ENCODE results near the gene CTTNBP2NL.
A peak's percentile ranks its signal among the peaks of the same experiment; 100 is the strongest.

Gene CTTNBP2NL, protein sequence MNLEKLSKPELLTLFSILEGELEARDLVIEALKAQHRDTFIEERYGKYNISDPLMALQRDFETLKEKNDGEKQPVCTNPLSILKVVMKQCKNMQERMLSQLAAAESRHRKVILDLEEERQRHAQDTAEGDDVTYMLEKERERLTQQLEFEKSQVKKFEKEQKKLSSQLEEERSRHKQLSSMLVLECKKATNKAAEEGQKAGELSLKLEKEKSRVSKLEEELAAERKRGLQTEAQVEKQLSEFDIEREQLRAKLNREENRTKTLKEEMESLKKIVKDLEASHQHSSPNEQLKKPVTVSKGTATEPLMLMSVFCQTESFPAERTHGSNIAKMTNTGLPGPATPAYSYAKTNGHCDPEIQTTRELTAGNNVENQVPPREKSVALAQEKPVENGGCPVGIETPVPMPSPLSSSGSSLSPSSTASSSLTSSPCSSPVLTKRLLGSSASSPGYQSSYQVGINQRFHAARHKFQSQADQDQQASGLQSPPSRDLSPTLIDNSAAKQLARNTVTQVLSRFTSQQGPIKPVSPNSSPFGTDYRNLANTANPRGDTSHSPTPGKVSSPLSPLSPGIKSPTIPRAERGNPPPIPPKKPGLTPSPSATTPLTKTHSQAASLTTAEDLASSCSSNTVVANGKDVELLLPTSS

DNA sequence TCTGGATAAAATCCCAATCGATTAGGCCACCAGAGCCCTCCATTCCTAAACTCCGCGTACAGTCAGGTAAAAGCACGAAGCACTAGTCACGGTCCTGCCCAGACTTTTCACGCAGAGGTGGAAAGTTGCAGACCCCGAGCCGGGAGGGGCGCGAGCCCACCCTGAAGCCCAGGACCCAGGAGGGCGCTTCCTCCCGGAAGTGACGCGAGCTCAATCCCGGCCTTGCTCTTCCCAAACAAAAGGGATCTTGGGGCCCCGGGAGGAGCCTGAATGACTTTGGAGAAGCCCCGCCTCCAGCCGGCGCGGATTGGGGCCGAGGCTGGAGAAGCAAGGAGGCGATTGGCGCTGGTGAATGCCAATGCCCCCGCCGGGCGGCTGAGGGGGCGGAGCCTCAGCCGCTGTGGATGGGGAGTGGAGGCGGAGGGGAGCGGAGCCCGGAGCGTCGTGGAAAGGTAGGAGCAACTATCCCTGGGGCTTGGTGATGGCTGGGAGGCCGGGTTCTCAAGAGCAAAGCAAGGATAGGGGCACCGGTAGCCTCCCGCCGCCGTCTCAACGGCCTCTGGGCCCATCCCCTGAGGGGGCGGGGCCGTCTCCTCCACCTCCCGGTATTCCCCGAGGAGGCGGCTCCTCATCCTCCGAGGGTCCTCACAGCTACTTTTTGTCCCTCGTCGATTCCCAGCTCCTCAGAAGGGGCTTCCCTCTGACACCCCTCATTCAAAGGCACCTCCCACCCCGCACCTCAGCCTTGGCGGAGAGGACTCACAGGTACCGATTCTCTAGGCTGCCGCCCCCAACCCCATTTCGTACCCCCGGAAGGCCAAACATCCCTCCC lies at the start of gene CTTNBP2NL:
TSS of gene CTTNBP2NL (plus strand) at position 394 of the 832 bp plus-strand sequence. CDS start 19,952 bp downstream, outside the sequence.
- Histone ChIP-seq H3K4me1 (peaks cover 0 to 72% (median 38%) of the 10 kb centered on the region in 4 donors), H3K36me3 (no peaks in the 10 kb centered on the region), H3K4me3 (peak within 1 kb of the TSS; percentile 65 to 96), H3K27me3 (no peaks in the 10 kb centered on the region), H3K9me3 (no peaks in the 10 kb centered on the region), H3K27ac (peak within 1 kb of the TSS; percentile 93 to 94)
- intact Hi-C loops (cut with DNase I; ENCODE audit: low total_unique reads), result loop anchor here (5.0 kb wide), 1 partner anchor 561 kb away; the partner anchor contains the start of gene SLC16A1
- peak; percentile 98 for DNase-seq
- TF ChIP-seq, protein P1, sequence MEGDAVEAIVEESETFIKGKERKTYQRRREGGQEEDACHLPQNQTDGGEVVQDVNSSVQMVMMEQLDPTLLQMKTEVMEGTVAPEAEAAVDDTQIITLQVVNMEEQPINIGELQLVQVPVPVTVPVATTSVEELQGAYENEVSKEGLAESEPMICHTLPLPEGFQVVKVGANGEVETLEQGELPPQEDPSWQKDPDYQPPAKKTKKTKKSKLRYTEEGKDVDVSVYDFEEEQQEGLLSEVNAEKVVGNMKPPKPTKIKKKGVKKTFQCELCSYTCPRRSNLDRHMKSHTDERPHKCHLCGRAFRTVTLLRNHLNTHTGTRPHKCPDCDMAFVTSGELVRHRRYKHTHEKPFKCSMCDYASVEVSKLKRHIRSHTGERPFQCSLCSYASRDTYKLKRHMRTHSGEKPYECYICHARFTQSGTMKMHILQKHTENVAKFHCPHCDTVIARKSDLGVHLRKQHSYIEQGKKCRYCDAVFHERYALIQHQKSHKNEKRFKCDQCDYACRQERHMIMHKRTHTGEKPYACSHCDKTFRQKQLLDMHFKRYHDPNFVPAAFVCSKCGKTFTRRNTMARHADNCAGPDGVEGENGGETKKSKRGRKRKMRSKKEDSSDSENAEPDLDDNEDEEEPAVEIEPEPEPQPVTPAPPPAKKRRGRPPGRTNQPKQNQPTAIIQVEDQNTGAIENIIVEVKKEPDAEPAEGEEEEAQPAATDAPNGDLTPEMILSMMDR (IDR thresholded peaks at IDR 0.05), result no peak

DNA sequence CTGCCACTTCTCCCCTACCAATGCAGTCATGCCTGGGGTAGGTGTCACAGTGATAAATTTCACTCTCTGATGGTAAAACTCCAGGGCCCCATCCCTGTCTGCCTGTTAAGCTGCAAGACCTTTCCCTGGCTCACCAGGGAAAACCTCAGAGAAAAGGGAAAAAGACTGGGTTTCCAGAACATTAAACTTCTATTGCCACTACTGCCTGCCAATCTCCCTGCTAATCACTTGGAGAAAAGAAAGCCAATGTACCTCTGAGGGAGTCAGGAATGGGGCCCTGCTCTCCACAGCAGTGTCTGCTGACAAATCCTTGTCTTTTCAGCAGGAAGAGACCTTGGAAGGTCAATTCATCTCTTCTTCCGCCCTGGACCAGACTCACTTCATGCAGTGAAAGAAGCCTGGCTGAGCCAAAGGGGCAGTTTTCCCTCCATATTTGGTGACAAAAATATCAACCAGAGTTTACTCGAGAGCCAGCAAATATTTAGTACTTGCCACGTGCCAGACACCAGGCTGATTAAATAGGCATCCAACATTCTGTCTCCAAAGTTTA lies 49.1 kb upstream of the CTTNBP2NL start:
- Histone ChIP-seq H3K4me1 (no peaks in the 10 kb centered on the region), H3K9me3 (peaks cover 0 to 22% (median 22%) of the 10 kb centered on the region in 3 donors), H3K27me3 (no peaks in the 10 kb centered on the region), H3K27ac (peak overlapping the region in 1 of 2 donors; percentile 2), H3K4me3 (no peak overlapping the region), H3K36me3 (peaks cover 0 to 4% (median 0%) of the 10 kb centered on the region in 3 donors)
- TF ChIP-seq, protein P1 (IDR thresholded peaks at IDR 0.05), result no peak
- intact Hi-C loops (cut with DNase I; ENCODE audit: low total_unique reads), result no loop called here
- DNase-seq, result no peak

DNA sequence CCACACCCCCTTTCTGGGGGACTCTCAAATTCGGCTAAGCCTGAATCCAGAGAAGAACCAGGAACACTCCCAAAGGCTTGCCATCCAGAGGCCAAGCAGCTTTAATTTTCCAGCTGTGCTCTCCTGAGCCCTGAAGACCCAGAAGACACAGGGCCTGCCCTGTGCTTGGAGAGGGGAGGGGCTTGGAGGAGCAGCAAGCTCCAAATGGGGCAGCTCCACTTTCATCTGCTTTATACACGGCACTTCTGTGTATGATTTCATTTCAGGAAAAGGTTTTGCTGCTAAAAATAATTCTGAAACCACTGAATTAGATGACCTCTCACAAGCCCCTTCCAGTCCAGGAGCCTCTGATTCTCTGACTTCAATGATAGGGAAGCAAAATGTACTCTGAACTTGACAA lies 39.2 kb upstream of the CTTNBP2NL start:
- DNase-seq, result no peak
- Histone ChIP-seq H3K27me3 (peaks cover 0 to 12% of the 10 kb centered on the region in 2 donors), H3K4me3 (no peak overlapping the region), H3K9me3 (peaks cover 0 to 5% (median 0%) of the 10 kb centered on the region in 3 donors), H3K27ac (no peak overlapping the region), H3K4me1 (peaks cover 0 to 30% (median 11%) of the 10 kb centered on the region in 4 donors), H3K36me3 (no peaks in the 10 kb centered on the region)
- TF ChIP-seq, protein P1 (IDR thresholded peaks at IDR 0.05), result no peak
- intact Hi-C loops (cut with DNase I; ENCODE audit: low total_unique reads), result no loop called here

DNA sequence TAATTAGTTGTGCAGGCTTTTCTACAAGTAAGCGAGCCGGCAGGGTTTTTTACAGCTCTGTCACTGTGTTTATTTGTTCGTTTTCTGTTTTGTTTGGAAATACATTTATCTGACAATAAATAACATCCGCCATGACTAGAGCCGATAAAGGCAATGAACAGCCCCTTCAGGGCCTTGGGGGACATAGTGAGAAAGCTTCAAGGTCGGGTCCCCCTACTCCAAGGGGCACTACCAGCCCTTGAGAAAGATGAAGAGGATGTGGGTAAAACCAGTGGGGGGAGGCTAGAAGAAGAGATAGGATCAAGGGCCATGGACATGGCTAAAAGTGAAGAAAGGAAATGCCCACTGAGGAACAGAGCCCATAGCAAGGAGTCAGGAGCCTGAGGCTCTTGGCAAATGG lies 38.5 kb upstream of the CTTNBP2NL start:
- Histone ChIP-seq H3K27ac (no peak overlapping the region), H3K36me3 (no peaks in the 10 kb centered on the region), H3K9me3 (peaks cover 0 to 5% (median 0%) of the 10 kb centered on the region in 3 donors), H3K4me3 (no peak overlapping the region), H3K27me3 (peaks cover 0 to 12% of the 10 kb centered on the region in 2 donors), H3K4me1 (peaks cover 0 to 30% (median 11%) of the 10 kb centered on the region in 4 donors)
- DNase-seq, result no peak
- TF ChIP-seq, protein P1 (IDR thresholded peaks at IDR 0.05), result no peak
- intact Hi-C loops (cut with DNase I; ENCODE audit: low total_unique reads), result no loop called here
